Hematopoietic multipotent progenitor cell treated with erythropoietin and hydrocortisone succinate and interleukin-3 and kit ligand, for 6 days (in vitro differentiated cells): Measurements from ENCODE around the gene ARHGEF2.

Source experiments
- DNase-seq: peaks from one replicate; pipeline ENCODE4 v3.0.0-alpha.2; 2015

ARHGEF2 gene

DNA sequence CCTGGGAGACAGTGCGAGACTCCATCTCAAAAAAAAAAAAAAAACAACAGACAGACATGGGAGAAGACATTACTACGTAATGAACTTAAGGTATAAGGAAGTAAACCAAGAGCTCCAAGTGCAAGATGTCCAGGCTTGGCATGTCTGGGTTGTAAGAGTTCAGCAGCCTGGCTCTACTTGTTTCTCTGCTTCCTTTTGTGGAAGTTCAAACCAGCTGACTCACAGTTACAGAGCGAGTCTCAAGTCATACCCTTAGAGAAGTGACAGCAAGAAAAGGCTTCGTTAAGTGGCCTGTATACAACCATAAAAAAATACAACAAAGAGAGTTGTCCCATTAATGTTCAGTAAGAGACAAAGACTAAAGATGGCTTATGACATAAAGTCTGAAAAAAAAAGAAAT, 68.5 kb downstream of the ARHGEF2 start:
- peak; percentile 73 for DNase-seq

GRCh38 chr1:155904261-155904660, 74.1 kb downstream of the ARHGEF2 start:
- DNase-seq = no peak

- peak; percentile 72 for DNase-seq
These were observed 78.2 kb downstream of the ARHGEF2 start for GRCh38 chr1:155900161-155900560.

GRCh38 chr1:155899683-155900082, 78.7 kb downstream of the ARHGEF2 start:
- DNase-seq = no peak

DNA sequence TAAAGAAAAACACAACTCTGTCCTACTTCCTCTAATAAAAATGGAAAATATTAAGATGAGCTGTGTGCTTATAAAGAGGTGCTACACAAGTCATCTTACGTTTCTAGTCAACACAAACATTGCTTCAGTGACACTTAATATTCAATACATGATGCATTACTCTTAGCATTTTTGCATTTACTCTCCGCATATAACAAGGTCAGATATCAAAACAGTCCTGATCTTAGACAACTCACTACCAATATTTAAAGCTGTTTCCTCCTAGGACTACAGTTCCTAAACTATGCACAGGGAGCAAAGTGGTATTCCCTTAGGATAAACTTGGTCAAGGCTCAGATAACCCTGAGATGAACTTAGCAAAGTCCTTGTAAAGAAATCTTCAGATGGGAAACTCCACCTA, 79.5 kb downstream of the ARHGEF2 start:
- DNase-seq = no peak

DNA sequence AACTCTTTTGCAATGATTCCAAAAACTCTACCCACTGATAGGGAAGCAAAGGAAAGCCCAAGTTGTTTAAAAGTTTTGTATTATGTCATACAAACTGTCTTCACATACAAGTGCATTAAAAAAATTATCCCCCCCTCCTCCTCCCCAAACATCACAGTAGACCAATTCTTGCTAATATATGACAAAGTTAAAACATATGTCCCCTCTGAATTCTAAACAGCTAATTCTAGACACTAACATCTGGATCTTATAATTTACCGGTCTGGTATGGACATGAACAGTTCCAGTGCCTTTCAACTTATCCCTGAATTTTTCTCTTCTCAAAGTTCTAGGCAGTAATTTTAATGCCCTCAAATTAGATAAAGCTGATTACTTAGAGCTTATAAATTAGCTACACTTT, 80.6 kb downstream of the ARHGEF2 start:
- DNase-seq = no peak
